Measurements from ENCODE around the gene CMSS1. TPM values are rescaled to one million over a fixed set of nuclear protein-coding genes. Genes with fewer than 3 reads are reported as not detected.

CMSS1 gene
- total RNA-seq, 1 donor from 2014 or later = 56.3 TPM

GRCh38 chr3:100001083-100001482, 183.4 kb downstream of the CMSS1 start:
- no peak for DNase-seq (ENCODE audit: low spot score)
- no peak overlapping the region for H3K9ac ChIP-seq
- H3K4me2 ChIP-seq = no peak overlapping the region
- no peak overlapping the region for H3K4me3 Mint-ChIP-seq
- H3K27me3 Mint-ChIP-seq (ENCODE audit: insufficient read depth, low read depth) = no peaks in the 10 kb centered on the region
- peaks cover 2% of the 10 kb centered on the region for H3K4me1 Mint-ChIP-seq
- H2AFZ ChIP-seq (replicated peaks) = no peak overlapping the region
- TF ChIP-seq CTCF (IDR thresholded peaks at IDR 0.05) = no peak
- TF ChIP-seq EZH2phosphoT487 (IDR thresholded peaks at IDR 0.05) = no peak
- no peak for TF ChIP-seq EZH2 (IDR thresholded peaks at IDR 0.05)
- H3K9me3 ChIP-seq (ENCODE audit: low read depth) = no peaks in the 10 kb centered on the region
- H3K27ac ChIP-seq = no peak overlapping the region
- peaks cover 17% of the 10 kb centered on the region for H3K9me3 Mint-ChIP-seq
- peaks cover 3% of the 10 kb centered on the region for H3K36me3 Mint-ChIP-seq
- peaks cover 6% of the 10 kb centered on the region for H3K4me1 ChIP-seq
- no peaks in the 10 kb centered on the region for H3F3A ChIP-seq (ENCODE audit: low read depth)
- H3K27ac Mint-ChIP-seq = no peak overlapping the region
- H3K4me3 ChIP-seq = no peak overlapping the region
- H3K27me3 ChIP-seq = no peaks in the 10 kb centered on the region
- H3K79me2 ChIP-seq (ENCODE audit: low read depth) = no peaks in the 10 kb centered on the region
- no peaks in the 10 kb centered on the region for H3K36me3 ChIP-seq
- H4K20me1 ChIP-seq (ENCODE audit: low read depth) = no peaks in the 10 kb centered on the region

GRCh38 chr3:100001526-100002270, 184.0 kb downstream of the CMSS1 start:
- H3K4me2 ChIP-seq = no peak overlapping the region
- H3K79me2 ChIP-seq (ENCODE audit: low read depth) = no peaks in the 10 kb centered on the region
- H4K20me1 ChIP-seq (ENCODE audit: low read depth) = no peaks in the 10 kb centered on the region
- DNase-seq (ENCODE audit: low spot score) = no peak
- H3K27ac ChIP-seq = no peak overlapping the region
- peaks cover 11% of the 10 kb centered on the region for H3K9me3 Mint-ChIP-seq
- no peak overlapping the region for H3K27ac Mint-ChIP-seq
- H3K27me3 ChIP-seq = no peaks in the 10 kb centered on the region
- H3K36me3 ChIP-seq = no peaks in the 10 kb centered on the region
- peaks cover 2% of the 10 kb centered on the region for H3K4me1 Mint-ChIP-seq
- no peaks in the 10 kb centered on the region for H3K9me3 ChIP-seq (ENCODE audit: low read depth)
- H3K4me1 ChIP-seq = peaks cover 9% of the 10 kb centered on the region
- no peak for TF ChIP-seq EZH2 (IDR thresholded peaks at IDR 0.05)
- no peak for TF ChIP-seq EZH2phosphoT487 (IDR thresholded peaks at IDR 0.05)
- no peaks in the 10 kb centered on the region for H3F3A ChIP-seq (ENCODE audit: low read depth)
- no peaks in the 10 kb centered on the region for H3K27me3 Mint-ChIP-seq (ENCODE audit: insufficient read depth, low read depth)
- H3K36me3 Mint-ChIP-seq = no peaks in the 10 kb centered on the region
- H2AFZ ChIP-seq (replicated peaks) = no peak overlapping the region
- H3K4me3 Mint-ChIP-seq = no peak overlapping the region
- H3K4me3 ChIP-seq = no peak overlapping the region
- no peak overlapping the region for H3K9ac ChIP-seq

- no peaks in the 10 kb centered on the region for H3K36me3 Mint-ChIP-seq
- H3K4me2 ChIP-seq = no peak overlapping the region
- TF ChIP-seq EZH2 (IDR thresholded peaks at IDR 0.05) = no peak
- TF ChIP-seq CTCF (IDR thresholded peaks at IDR 0.05) = no peak
Measured at GRCh38 chr3:100002599-100003350, 185.1 kb downstream of the CMSS1 start.

More at GRCh38 chr3:100002599-100003350, 185.1 kb downstream of the CMSS1 start:
- Histone ChIP-seq H3K27me3 (no peaks in the 10 kb centered on the region), H3K79me2 (ENCODE audit: low read depth) (no peaks in the 10 kb centered on the region), H3K27ac (no peak overlapping the region), H3K9ac (no peak overlapping the region), H3F3A (ENCODE audit: low read depth) (no peaks in the 10 kb centered on the region), H3K4me3 (no peak overlapping the region), H3K9me3 (ENCODE audit: low read depth) (no peaks in the 10 kb centered on the region), H3K36me3 (no peaks in the 10 kb centered on the region), H4K20me1 (ENCODE audit: low read depth) (no peaks in the 10 kb centered on the region), H3K4me1 (peaks cover 9% of the 10 kb centered on the region), H2AFZ (replicated peaks) (no peak overlapping the region)
- no peak for DNase-seq (ENCODE audit: low spot score)
- H3K4me1 Mint-ChIP-seq = peaks cover 2% of the 10 kb centered on the region
- no peak overlapping the region for H3K4me3 Mint-ChIP-seq
- no peaks in the 10 kb centered on the region for H3K27me3 Mint-ChIP-seq (ENCODE audit: insufficient read depth, low read depth)
- H3K9me3 Mint-ChIP-seq = peaks cover 5% of the 10 kb centered on the region
- H3K27ac Mint-ChIP-seq = no peak overlapping the region

All from neural progenitor cell (in vitro differentiated cells).